H9 (cell line): ENCODE measurements around the gene MAP1B. TPM values are rescaled to one million over a fixed set of nuclear protein-coding genes. Genes with fewer than 3 reads are reported as not detected.

ENCODE experiments used
- DNase-seq: peaks from one replicate; pipeline ENCODE4 v3.0.0-alpha.2; 2017
- H2AFZ ChIP-seq: one replicate; pipeline ENCODE4 v1.6.1; 2013; ENCODE audit warnings: mild to moderate bottlenecking, low read length, control low read depth, moderate library complexity
- H2AK5ac ChIP-seq: 2 replicates; pipeline ENCODE4 v1.6.1; 2013; ENCODE audit warnings: low read length, control low read depth, mixed read lengths; ENCODE audit not compliant: insufficient read length
- H2BK120ac ChIP-seq: one replicate; pipeline ENCODE4 v1.6.1; 2013; ENCODE audit warnings: low read depth, mild to moderate bottlenecking, low read length, control low read depth, inconsistent platforms; ENCODE audit not compliant: poor library complexity, severe bottlenecking
- H2BK12ac ChIP-seq: 2 replicates; pipeline ENCODE4 v1.6.1; 2013; ENCODE audit warnings: low read length, control low read depth, mixed read lengths, low read depth; ENCODE audit not compliant: insufficient read length
- H2BK15ac ChIP-seq: 2 replicates; pipeline ENCODE4 v1.6.1; 2013; ENCODE audit warnings: low read depth, low read length, control low read depth
- H2BK20ac ChIP-seq: one replicate; pipeline ENCODE4 v1.6.1; 2013; ENCODE audit warnings: low read depth, mild to moderate bottlenecking, low read length, control low read depth, inconsistent platforms; ENCODE audit not compliant: poor library complexity, severe bottlenecking
- H2BK5ac ChIP-seq: 2 replicates; pipeline ENCODE4 v1.6.1; 2013; ENCODE audit warnings: low read length, control low read depth, mixed read lengths; ENCODE audit not compliant: insufficient read length
- H3K14ac ChIP-seq: 2 replicates; pipeline ENCODE4 v1.6.1; 2013; ENCODE audit warnings: low read length, control low read depth; ENCODE audit not compliant: insufficient read depth
- H3K18ac ChIP-seq: 2 replicates; pipeline ENCODE4 v1.6.1; 2013; ENCODE audit warnings: low read depth, mild to moderate bottlenecking, mixed read lengths, low read length, control low read depth; ENCODE audit not compliant: insufficient read length
- H3K23ac ChIP-seq: 2 replicates; pipeline ENCODE4 v1.6.1; 2013; ENCODE audit warnings: low read length, control low read depth, mixed read lengths, low read depth; ENCODE audit not compliant: insufficient read length
- H3K23me2 ChIP-seq: 2 replicates; pipeline ENCODE4 v1.6.1; 2013; ENCODE audit warnings: low read depth, mild to moderate bottlenecking, mixed read lengths, low read length, control low read depth; ENCODE audit not compliant: insufficient read length, poor library complexity, severe bottlenecking
- H3K27ac ChIP-seq: 2 replicates; pipeline ENCODE4 v1.5.1; 2013; ENCODE audit warnings: low read length, control low read depth, mixed read lengths, low read depth; ENCODE audit not compliant: insufficient read length
- H3K27me3 ChIP-seq: 2 replicates; pipeline ENCODE4 v1.6.1; 2013; ENCODE audit warnings: low read length, control low read depth, inconsistent platforms; ENCODE audit not compliant: insufficient read depth
- H3K4ac ChIP-seq: 2 replicates; pipeline ENCODE4 v1.6.1; 2013; ENCODE audit warnings: low read depth, mild to moderate bottlenecking, control low read depth, inconsistent platforms, low read length, moderate library complexity
- H3K4me1 ChIP-seq: 2 replicates; pipeline ENCODE4 v1.6.1; 2013; ENCODE audit warnings: low read length, control low read depth, inconsistent platforms; ENCODE audit not compliant: insufficient read depth
- H3K4me2 ChIP-seq: 2 replicates; pipeline ENCODE4 v1.6.1; 2013; ENCODE audit warnings: low read length, control low read depth, mixed read lengths; ENCODE audit not compliant: insufficient read length, insufficient read depth
- H3K56ac ChIP-seq: 2 replicates; pipeline ENCODE4 v1.6.1; 2013; ENCODE audit warnings: low read depth, mild to moderate bottlenecking, mixed read lengths, low read length, control low read depth; ENCODE audit not compliant: insufficient read length
- H3K79me1 ChIP-seq: 2 replicates; pipeline ENCODE4 v1.6.1; 2013; ENCODE audit warnings: low read depth, mild to moderate bottlenecking, moderate library complexity, low read length, control low read depth, inconsistent platforms; ENCODE audit not compliant: insufficient read depth, poor library complexity, severe bottlenecking
- H3K79me2 ChIP-seq: 2 replicates; pipeline ENCODE4 v1.6.1; 2013; ENCODE audit warnings: low read length, control low read depth, inconsistent platforms; ENCODE audit not compliant: insufficient read depth
- H3K9ac ChIP-seq: 2 replicates; pipeline ENCODE4 v1.6.1; 2013; ENCODE audit warnings: low read length, control low read depth, mixed read lengths; ENCODE audit not compliant: insufficient read length; ENCODE audit errors: extremely low read depth
- H3K9me3 ChIP-seq: one replicate; pipeline ENCODE4 v1.6.1; 2013; ENCODE audit warnings: low read depth, low read length, inconsistent platforms; ENCODE audit not compliant: control insufficient read depth
- H3T11ph ChIP-seq: one replicate; pipeline ENCODE4 v1.6.1; 2013; ENCODE audit warnings: mild to moderate bottlenecking, low read length, control low read depth, inconsistent platforms
- H4K20me1 ChIP-seq: one replicate; pipeline ENCODE4 v1.6.1; 2013; ENCODE audit not compliant: control insufficient read depth, insufficient read length, insufficient read depth
- H4K5ac ChIP-seq: 2 replicates; pipeline ENCODE4 v1.6.1; 2013; ENCODE audit warnings: low read depth, mild to moderate bottlenecking, mixed read lengths, low read length, control low read depth; ENCODE audit not compliant: insufficient read length
- H4K8ac ChIP-seq: replicated peaks from 2 replicates; pipeline ENCODE4 v1.6.1; 2013; ENCODE audit warnings: low read length, control low read depth, mixed read lengths, low read depth; ENCODE audit not compliant: insufficient read length
- H4K91ac ChIP-seq: 2 replicates; pipeline ENCODE4 v1.6.1; 2013; ENCODE audit warnings: low read depth, mild to moderate bottlenecking, moderate library complexity, mixed read lengths, low read length, control low read depth; ENCODE audit not compliant: insufficient read length
- H3K27ac Mint-ChIP-seq, 3 experiments: 2 replicates in 2 of 3; 3 replicates in 1 of 3; pipeline ENCODE4 v1.8.0; 2020 to 2021; ENCODE audit warnings: mixed read lengths in 3 of 3, mild to moderate bottlenecking in 1 of 3, moderate library complexity in 1 of 3
- H3K27me3 Mint-ChIP-seq: 2 replicates; pipeline ENCODE4 v1.8.0; 2021; ENCODE audit warnings: low read depth, mild to moderate bottlenecking, moderate library complexity, mixed read lengths
- H3K36me3 Mint-ChIP-seq, 3 experiments: 2 replicates in 2 of 3; 3 replicates in 1 of 3; pipeline ENCODE4 v1.8.0; 2020 to 2021; ENCODE audit warnings: low read depth in 3 of 3, mixed read lengths in 3 of 3; ENCODE audit not compliant: insufficient read depth in 1 of 3
- H3K4me1 Mint-ChIP-seq, 2 experiments: 2 replicates each; pipeline ENCODE4 v1.8.0; 2020; ENCODE audit warnings: mixed read lengths in 2 of 2
- H3K4me3 Mint-ChIP-seq, 2 experiments: 2 replicates in 1 of 2; 3 replicates in 1 of 2; pipeline ENCODE4 v1.8.0; 2020 to 2021; ENCODE audit warnings: mild to moderate bottlenecking in 2 of 2, mixed read lengths in 2 of 2, moderate library complexity in 1 of 2
- H3K9me3 Mint-ChIP-seq, 2 experiments: 2 replicates in 1 of 2; 3 replicates in 1 of 2; pipeline ENCODE4 v1.8.0; 2020; ENCODE audit warnings: mild to moderate bottlenecking in 2 of 2, mixed read lengths in 2 of 2, moderate library complexity in 1 of 2
- WGBS: extraction: QIAGEN DNeasy Blood & Tissue Kit; methylation state at CpG from one replicate; pipeline ENCODE4 v1.1.7; 2013; ENCODE audit warnings: missing lambda C conversion rate, low lambda C conversion rate, mixed read lengths; ENCODE audit not compliant: insufficient read length; ENCODE audit errors: extremely low coverage; 5-methylcytosine and 5-hydroxymethylcytosine counted together
- total RNA-seq: library from RNA; stranded (reverse); gene quantifications from 2 replicates; pipeline ENCODE4 v1.2.1, GENCODE V29; 2021
- TF ChIP-seq, protein P1 (sequence below): fragments of 200-600 bp; sonication (generic); conservative IDR thresholded peaks from 3 replicates; pipeline ENCODE4 v1.8.0; 2021; ENCODE audit warnings: antibody characterized with exemption, mild to moderate bottlenecking

MAP1B gene
- total RNA-seq, 1 experiment from 2014 or later = 67.5 TPM

- Histone ChIP-seq H4K20me1 (no peaks in the 10 kb centered on the region), H2BK15ac (no peak overlapping the region), H2BK20ac (no peak overlapping the region), H4K91ac (no peak overlapping the region), H3K27ac (no peak overlapping the region), H3K18ac (no peak overlapping the region), H2BK5ac (no peak overlapping the region), H2BK12ac (no peak overlapping the region), H3K14ac (no peak overlapping the region), H2AK5ac (no peak overlapping the region), H4K5ac (no peak overlapping the region), H3K27me3 (no peaks in the 10 kb centered on the region), H3K4me2 (no peak overlapping the region), H3K79me1 (peaks cover 3% of the 10 kb centered on the region), H3K56ac (no peak overlapping the region), H3K9ac (no peak overlapping the region), H2AFZ (no peak overlapping the region), H3K23ac (no peak overlapping the region), H3K79me2 (no peaks in the 10 kb centered on the region; the same call in 1 of the 2 replicates), H3T11ph (no peak overlapping the region), H3K9me3 (no peaks in the 10 kb centered on the region), H4K8ac (no peak overlapping the region), H3K4ac (no peak overlapping the region), H3K23me2 (no peaks in the 10 kb centered on the region), H3K4me1 (peaks cover 11% of the 10 kb centered on the region; the same call in 1 of the 2 replicates), H2BK120ac (no peak overlapping the region)
- peaks cover 50 to 59% of the 10 kb centered on the region in 2 experiments for H3K4me1 Mint-ChIP-seq
- H3K9me3 Mint-ChIP-seq = no peaks in the 10 kb centered on the region
- no peak overlapping the region for H3K4me3 Mint-ChIP-seq
- H3K36me3 Mint-ChIP-seq = peaks cover 4 to 18% (median 7%) of the 10 kb centered on the region in 3 experiments; a peak in 6 of 7 replicates
- no peak for DNase-seq
- peak overlapping the region in 1 of 3 experiments; percentile 4; a peak in 2 of 7 replicates for H3K27ac Mint-ChIP-seq
- no CpG with 5 or more reads among the region's 1 CpG for WGBS
- TF ChIP-seq, protein P1, sequence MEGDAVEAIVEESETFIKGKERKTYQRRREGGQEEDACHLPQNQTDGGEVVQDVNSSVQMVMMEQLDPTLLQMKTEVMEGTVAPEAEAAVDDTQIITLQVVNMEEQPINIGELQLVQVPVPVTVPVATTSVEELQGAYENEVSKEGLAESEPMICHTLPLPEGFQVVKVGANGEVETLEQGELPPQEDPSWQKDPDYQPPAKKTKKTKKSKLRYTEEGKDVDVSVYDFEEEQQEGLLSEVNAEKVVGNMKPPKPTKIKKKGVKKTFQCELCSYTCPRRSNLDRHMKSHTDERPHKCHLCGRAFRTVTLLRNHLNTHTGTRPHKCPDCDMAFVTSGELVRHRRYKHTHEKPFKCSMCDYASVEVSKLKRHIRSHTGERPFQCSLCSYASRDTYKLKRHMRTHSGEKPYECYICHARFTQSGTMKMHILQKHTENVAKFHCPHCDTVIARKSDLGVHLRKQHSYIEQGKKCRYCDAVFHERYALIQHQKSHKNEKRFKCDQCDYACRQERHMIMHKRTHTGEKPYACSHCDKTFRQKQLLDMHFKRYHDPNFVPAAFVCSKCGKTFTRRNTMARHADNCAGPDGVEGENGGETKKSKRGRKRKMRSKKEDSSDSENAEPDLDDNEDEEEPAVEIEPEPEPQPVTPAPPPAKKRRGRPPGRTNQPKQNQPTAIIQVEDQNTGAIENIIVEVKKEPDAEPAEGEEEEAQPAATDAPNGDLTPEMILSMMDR = no peak
- H3K27me3 Mint-ChIP-seq = no peaks in the 10 kb centered on the region
These were observed 44.4 kb downstream of the MAP1B start for GRCh38 chr5:72151646-72152045.
